GM12878 (cell line): Measurements from ENCODE around the gene RAB3B. TPM values are rescaled to one million over a fixed set of nuclear protein-coding genes. Genes with fewer than 3 reads are reported as not detected.

Experiments used
- CBX3 ChIP-seq: fragments of 200-600 bp; sonication (generic); IDR thresholded peaks from 2 replicates; pipeline ENCODE4 v1.6.1; 2016; ENCODE audit warnings: low read depth, borderline replicate concordance
- CBX5 ChIP-seq: sonication (generic); IDR thresholded peaks from 2 replicates; pipeline ENCODE4 v1.6.1; 2016; ENCODE audit warnings: low read depth, moderate library complexity, mild to moderate bottlenecking, inconsistent platforms
- CHD2 ChIP-seq: IDR thresholded peaks from 2 replicates; pipeline ENCODE4 v1.6.1; 2011; ENCODE audit warnings: low read depth, low read length, improper control_type of control experiment, borderline replicate concordance
- KLF5 ChIP-seq: fragments of 450-650 bp; IDR thresholded peaks from 2 replicates; pipeline ENCODE4 v1.6.1; 2014; ENCODE audit warnings: mild to moderate bottlenecking; ENCODE audit not compliant: partially characterized antibody
- MTA2 ChIP-seq: fragments of 450-650 bp; IDR thresholded peaks from 2 replicates; pipeline ENCODE4 v1.6.1; 2016; ENCODE audit warnings: low read depth, mild to moderate bottlenecking, moderate library complexity
- MYC ChIP-seq: IDR thresholded peaks from 2 replicates; pipeline ENCODE4 v1.6.1; 2011; ENCODE audit warnings: mild to moderate bottlenecking, low read length, moderate library complexity, inconsistent platforms; ENCODE audit not compliant: insufficient read depth, insufficient replicate concordance, insufficient read length, severe bottlenecking
- POLR2AphosphoS5 ChIP-seq: IDR thresholded peaks from 2 replicates; pipeline ENCODE4 v1.6.1; 2011; ENCODE audit warnings: mild to moderate bottlenecking, low read length, inconsistent platforms
- RUNX3 ChIP-seq: IDR thresholded peaks from 2 replicates; pipeline ENCODE4 v1.6.1; 2012; ENCODE audit warnings: low read length, inconsistent platforms
- SMARCA5 ChIP-seq: fragments of 450-650 bp; IDR thresholded peaks from 2 replicates; pipeline ENCODE4 v1.6.1; 2017; ENCODE audit warnings: mild to moderate bottlenecking
- WRNIP1 ChIP-seq: IDR thresholded peaks from 2 replicates; pipeline ENCODE4 v1.6.1; 2011; ENCODE audit warnings: low read depth, low read length, improper control_type of control experiment, borderline replicate concordance
- ZNF384 ChIP-seq: IDR thresholded peaks from 2 replicates; pipeline ENCODE4 v1.6.1; 2012; ENCODE audit warnings: low read depth, mild to moderate bottlenecking, low read length, improper control_type of control experiment, borderline replicate concordance
- ZNF687 ChIP-seq: fragments of 450-650 bp; IDR thresholded peaks from 2 replicates; pipeline ENCODE4 v1.6.1; 2017; ENCODE audit warnings: mild to moderate bottlenecking, moderate library complexity
- polyA plus RNA-seq, 11 experiments: library from polyadenylated mRNA; depleted of rRNA in 4 of 11; unstranded in 6 of 11; stranded (reverse) in 5 of 11; fragments of >200 nt; fragmentation: Nextera tagmentation in 4 of 11; fragmentation: Illumina TruSeq in 1 of 11; extraction: Ambion mirVana in 4 of 11; extraction: Trizol in 1 of 11; gene quantifications; 1 replicate in 1 of 11; 2 replicates in 10 of 11; pipeline versions ENCODE4 v1.2.1 to v1.2.3, GENCODE V29; 2011 to 2016; ENCODE audit warnings: inconsistent platforms in 2 of 11, missing spikeins in 2 of 11, low read depth in 1 of 11
- total RNA-seq, 4 experiments: library from RNA; depleted of rRNA in 3 of 4; stranded (reverse); fragments of >200 nt in 3 of 4; fragmentation: Illumina TruSeq in 1 of 4; extraction: Trizol in 1 of 4; gene quantifications; 2 replicates each; pipeline versions ENCODE4 v1.2.1 to v1.2.3, GENCODE V29; 2013 to 2021

Gene RAB3B
- total and polyA plus RNA-seq, 10 of the 15 experiments (the other 5 are each of a cell fraction or from before 2014, with no cell fraction given): 0.05 to 0.32 (median 0.24) TPM

- TF ChIP-seq ZNF687 (0 out of 2 replicates have a peak, but pooled peaks have one; percentile 18), RUNX3 (no peak; the same call in 1 of the 2 replicates), CBX3 (no peak), MTA2 (0 out of 2 replicates have a peak, but pooled peaks have one; percentile 17), WRNIP1 (no peak), MYC (no peak), SMARCA5 (0 out of 2 replicates have a peak, but pooled peaks have one; percentile 41), CBX5 (no peak), CHD2 (no peak), KLF5 (no peak), ZNF384 (no peak), POLR2AphosphoS5 (no peak)
Observed at GRCh38 chr1:51878308-51878615, 112.2 kb downstream of the RAB3B start (continued).
